GM18873 (cell line): Measurements from ENCODE around the gene SCNN1B.
"Not testable (repeated sequence)": the region's sequence is repeated elsewhere in the genome, so short reads cannot be mapped to it uniquely, and the experiment has no call there.

Experiments used
- ATAC-seq: cut with Tn5 transposase; IDR thresholded peaks from one replicate; pipeline ENCODE4 v1.9.1; 2021; ENCODE audit warnings: mild to moderate bottlenecking, moderate library complexity, moderate number of reproducible peaks; ENCODE audit not compliant: unreplicated experiment, low FRiP score

SCNN1B gene

GRCh38 chr16:23302045-23302956 is at the start of gene SCNN1B:
TSS of gene SCNN1B (plus strand) at chr16:23302302. CDS start at chr16:23348600, 46,298 bp downstream.
- no peak for ATAC-seq

- no peak for ATAC-seq
Measured at GRCh38 chr16:23252310-23252709, 49.8 kb upstream of the SCNN1B start.

GRCh38 chr16:23253650-23254049 is 48.5 kb upstream of the SCNN1B start:
- not testable (repeated sequence) for ATAC-seq

GRCh38 chr16:23254338-23254737 is 47.8 kb upstream of the SCNN1B start:
- no peak for ATAC-seq

GRCh38 chr16:23255000-23255399 is 47.1 kb upstream of the SCNN1B start:
- ATAC-seq: no peak

GRCh38 chr16:23256440-23256839 is 45.7 kb upstream of the SCNN1B start:
- ATAC-seq: no peak

- no peak for ATAC-seq
Measured at GRCh38 chr16:23257682-23258081, 44.4 kb upstream of the SCNN1B start.

GRCh38 chr16:23258919-23259237 is 43.2 kb upstream of the SCNN1B start:
- ATAC-seq: no peak

GRCh38 chr16:23267647-23268046 is 34.5 kb upstream of the SCNN1B start:
- ATAC-seq: no peak

- no peak for ATAC-seq
Measured at GRCh38 chr16:23268561-23268960, 33.5 kb upstream of the SCNN1B start.

GRCh38 chr16:23269248-23269953 is 32.7 kb upstream of the SCNN1B start:
- no peak for ATAC-seq

- ATAC-seq: no peak
Measured at GRCh38 chr16:23270654-23271053, 31.4 kb upstream of the SCNN1B start.

- no peak for ATAC-seq
Measured at GRCh38 chr16:23274968-23275367, 27.1 kb upstream of the SCNN1B start.

- ATAC-seq: no peak
Measured at GRCh38 chr16:23276821-23277220, 25.3 kb upstream of the SCNN1B start.

GRCh38 chr16:23278031-23278430 is 24.1 kb upstream of the SCNN1B start:
- ATAC-seq: no peak

- ATAC-seq: no peak
Measured at GRCh38 chr16:23279721-23280153, 22.4 kb upstream of the SCNN1B start.

- no peak for ATAC-seq
Measured at GRCh38 chr16:23280483-23280967, 21.6 kb upstream of the SCNN1B start.

- ATAC-seq: no peak
Measured at GRCh38 chr16:23282568-23282967, 19.5 kb upstream of the SCNN1B start.

- no peak for ATAC-seq
Measured at GRCh38 chr16:23283571-23283970, 18.5 kb upstream of the SCNN1B start.

GRCh38 chr16:23284584-23284983 is 17.5 kb upstream of the SCNN1B start:
- no peak for ATAC-seq

GRCh38 chr16:23286131-23286532 is 16.0 kb upstream of the SCNN1B start:
- no peak for ATAC-seq

GRCh38 chr16:23288209-23288608 is 13.9 kb upstream of the SCNN1B start:
- ATAC-seq: no peak
